Fibroblast of skin of back (primary cell): ENCODE results near the gene MSH5.

Experiments
- DNase-seq: peaks from one replicate; pipeline ENCODE4 v3.0.0-alpha.2; 2013

MSH5 gene

DNA sequence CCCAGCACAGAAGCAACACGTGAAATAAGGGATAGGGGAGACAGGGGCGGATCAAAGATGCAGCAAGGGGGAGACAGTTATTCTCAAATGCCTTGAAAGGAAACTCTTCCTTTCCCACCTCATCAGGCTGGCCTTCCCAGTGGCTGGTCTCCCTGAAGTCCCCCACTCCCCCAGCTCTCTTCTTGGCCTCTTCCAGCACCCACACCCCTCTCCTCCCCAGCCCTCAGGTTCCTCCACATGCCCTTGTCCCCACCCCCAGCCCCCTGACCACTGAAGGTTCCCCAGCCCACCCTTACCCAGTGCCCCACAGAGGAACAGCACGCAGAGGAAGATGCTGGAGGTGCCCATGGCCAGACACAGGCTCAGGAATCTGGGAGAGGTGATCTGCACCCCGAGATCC, 26.3 kb upstream of the MSH5 start:
- DNase-seq = no peak

DNA sequence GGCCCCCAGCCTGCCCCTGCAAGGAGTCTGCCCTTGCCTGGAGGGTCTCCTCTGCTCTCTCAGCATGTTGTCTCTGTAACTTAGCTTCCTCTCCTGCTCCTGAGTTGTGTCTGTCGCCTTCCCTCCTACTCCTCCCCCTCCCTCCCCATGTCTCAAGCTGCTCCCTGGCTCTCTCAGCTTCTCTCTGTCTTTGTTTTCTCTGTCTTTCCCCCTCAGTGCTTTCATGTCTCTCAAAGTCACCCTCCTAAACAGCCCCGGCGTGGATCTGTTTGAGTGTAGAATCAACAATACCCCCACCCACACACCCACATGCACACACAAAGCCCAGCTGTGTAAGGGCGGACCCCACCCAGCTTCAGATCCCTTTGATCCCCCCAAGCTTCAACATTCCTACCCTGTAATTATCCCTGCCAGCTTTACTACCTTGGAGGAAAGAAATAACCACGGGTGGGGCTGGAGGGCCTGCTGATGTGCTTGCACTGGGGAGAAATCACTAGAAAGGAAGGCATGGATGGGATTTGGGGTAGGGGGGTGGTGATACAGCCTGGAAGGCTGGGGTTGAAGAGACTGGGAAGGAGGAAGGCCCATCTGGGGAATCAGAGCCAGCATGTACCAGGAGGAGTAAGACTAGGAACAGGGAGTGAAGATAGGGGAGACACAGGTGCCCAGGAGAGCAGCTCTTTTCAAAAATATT, 25.7 kb upstream of the MSH5 start:
- DNase-seq = no peak

DNA sequence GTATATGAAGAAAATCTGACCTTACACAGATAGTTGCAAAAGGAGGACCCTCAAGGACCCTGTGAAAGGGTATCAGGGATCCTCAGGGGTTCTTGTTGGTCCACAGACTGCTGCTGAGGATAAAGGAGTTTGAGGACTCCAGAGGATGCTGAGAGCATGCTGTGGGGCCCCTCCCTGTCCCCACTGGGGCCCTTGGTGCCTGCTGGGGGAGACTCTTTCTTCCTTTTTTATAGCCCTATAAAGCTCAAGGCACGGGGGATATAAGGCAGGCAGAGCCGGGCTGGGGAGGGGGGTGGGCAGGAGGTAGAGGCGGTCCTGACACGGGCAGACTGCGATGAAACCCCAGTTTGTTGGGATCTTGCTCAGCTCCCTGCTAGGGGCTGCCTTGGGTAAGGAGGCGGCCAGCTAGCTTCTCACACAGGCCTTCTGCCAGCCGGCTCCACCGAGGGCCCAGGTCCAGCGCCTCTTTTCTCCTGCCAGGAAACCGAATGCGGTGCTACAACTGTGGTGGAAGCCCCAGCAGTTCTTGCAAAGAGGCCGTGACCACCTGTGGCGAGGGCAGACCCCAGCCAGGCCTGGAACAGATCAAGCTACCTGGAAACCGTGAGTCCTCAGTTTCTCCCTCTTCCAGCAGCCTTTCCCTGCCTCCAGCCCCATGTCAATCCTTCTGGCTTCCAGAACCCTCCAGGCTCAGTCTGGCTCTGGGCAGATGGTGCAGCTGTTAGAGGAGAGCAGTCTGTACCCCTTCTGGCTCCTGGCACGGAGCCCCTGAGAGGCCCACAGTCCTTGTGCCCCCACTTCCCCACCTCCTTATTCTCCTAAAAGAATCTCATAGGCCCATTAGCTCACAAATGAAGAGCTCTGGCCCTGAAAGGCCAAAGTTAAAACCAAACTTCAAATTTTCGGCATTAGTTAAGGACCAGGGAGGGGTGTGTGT, 24.5 kb upstream of the MSH5 start, which contains the start of gene LY6G6D:
Gene LY6G6D, plus strand, starts transcription at position 327 of the 937 bp plus-strand sequence. Its CDS starts 8 bp downstream, at position 335.
- no peak for DNase-seq

DNA sequence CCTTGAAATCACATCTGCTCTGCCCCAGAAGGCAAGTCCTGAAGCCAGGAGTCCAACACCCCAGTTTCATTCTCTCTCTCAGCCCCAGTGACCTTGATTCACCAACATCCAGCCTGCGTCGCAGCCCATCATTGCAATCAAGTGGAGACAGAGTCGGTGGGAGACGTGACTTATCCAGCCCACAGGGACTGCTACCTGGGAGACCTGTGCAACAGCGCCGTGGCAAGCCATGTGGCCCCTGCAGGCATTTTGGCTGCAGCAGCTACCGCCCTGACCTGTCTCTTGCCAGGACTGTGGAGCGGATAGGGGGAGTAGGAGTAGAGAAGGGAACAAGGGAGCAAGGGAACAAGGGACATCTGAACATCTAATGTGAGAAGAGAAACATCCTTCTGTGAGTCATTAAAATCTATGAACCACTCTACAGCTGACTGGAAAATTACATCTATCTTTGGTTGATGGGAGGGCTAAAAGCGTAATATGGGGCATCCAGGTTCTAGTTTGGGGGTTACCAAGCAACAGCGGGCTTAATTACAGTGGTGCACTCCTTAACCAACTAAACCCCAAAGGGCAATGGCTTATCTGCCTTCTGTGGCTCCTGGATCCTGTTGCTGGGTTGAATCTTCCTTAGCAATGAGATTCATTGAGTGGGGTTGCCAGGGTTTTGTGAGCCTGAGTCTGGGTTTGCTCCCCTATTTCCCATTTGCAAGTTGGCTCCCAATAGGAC, 22.1 kb upstream of the MSH5 start:
- DNase-seq = no peak

DNA sequence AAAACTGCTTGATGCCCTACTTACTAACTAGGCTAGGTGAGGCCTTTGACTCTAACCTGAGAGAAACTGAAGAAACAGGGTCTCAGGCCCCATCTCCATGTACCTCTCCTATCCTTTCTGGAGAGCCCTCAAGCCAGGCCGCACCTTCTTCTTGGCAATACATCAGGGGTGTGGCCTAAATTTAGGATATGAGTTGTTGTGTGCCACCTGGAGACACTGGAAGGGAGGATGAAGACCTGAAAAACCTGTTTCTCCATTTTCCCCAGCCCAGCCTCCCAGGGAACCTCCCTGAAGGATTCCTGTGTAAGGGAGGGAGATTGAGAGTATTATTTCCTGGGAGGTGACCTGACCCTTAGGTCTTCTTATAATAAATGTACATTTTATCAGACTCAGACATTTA, 21.5 kb upstream of the MSH5 start:
- DNase-seq = no peak

DNA sequence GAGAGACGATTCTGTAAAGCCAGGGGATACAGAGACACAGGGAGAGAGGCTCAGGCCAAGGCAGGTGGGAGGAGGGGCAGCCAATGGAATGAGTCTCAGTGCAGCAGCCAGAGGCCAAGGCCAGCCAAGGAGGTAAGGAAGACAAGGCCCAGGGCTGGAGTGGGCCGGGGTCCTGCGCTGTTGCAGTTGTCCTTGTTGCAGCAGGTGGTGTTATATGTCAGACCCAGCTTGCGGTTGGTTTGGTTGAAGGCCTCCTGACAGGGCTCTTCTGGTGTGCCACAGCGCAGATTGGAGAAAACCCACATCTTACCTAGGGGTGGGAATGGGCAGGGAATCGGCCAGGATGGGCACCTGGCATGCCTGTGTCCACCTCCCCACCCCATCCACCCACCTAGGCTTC, 20.8 kb upstream of the MSH5 start:
- DNase-seq = no peak

DNA sequence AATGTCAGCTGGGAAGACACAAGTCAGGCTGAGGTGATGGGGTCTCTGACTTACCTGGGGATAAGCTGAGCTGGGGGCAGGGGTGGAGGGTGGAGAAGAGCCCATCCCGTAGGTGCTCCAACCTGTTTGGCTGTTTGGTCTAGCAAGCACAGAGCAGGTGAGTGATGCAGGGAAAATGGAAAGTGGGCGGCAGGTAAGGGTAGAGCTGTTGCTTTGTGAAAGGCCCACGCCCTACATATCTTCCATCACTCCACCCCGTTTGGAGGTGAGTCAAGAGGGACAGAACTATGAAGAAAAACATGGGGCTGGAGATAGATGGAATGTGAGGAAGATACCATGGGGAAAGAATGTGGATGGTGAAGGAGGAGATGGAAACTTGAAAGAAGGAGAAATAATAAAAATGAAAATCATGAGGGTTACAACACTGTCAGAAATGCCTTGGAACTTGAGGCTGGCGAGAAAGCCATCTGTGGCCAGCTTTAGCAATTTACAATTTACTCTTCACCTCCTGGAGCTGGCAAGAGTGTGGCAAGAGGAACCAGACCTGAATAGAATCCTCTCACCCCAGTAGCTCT, 19.5 kb upstream of the MSH5 start:
- no peak for DNase-seq

DNA sequence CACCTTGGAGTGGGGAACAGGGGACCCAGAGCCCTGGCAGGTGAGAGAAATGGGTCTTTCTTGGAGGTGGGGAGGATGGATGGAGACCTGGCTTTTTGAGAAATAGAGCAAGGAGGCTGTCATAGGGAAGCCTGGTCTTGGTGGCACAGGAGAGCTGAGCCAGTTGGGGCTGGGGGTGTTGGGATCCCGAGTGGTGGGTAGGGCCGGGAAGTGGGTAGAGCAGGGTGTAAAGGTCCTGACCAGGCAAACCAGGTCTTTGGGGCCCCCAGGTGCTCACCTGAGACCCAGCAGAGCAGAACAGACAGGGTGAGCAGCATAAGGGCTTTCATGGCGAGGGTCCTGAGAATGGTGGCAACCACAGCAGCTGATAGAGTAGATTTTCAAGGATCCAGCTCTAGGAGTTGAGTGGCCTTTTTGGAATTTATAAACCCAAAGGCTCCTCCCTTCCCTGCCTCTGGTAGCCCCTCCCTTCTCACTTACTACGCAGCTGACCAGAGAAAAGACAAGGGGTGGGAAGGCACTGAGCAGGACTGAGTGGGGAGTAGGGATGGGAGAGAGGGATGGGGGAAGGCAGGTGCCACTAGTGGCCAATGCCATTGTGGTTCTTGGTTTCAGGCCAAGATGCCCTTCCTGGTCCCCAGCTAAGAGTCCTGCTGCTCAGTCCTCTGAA, 18.3 kb upstream of the MSH5 start, which contains the start of gene LY6G6C:
Gene LY6G6C, minus strand, starts transcription at position 396 of the 670 bp plus-strand sequence. Its CDS starts 67 bp downstream, at position 329.
- no peak for DNase-seq

DNA sequence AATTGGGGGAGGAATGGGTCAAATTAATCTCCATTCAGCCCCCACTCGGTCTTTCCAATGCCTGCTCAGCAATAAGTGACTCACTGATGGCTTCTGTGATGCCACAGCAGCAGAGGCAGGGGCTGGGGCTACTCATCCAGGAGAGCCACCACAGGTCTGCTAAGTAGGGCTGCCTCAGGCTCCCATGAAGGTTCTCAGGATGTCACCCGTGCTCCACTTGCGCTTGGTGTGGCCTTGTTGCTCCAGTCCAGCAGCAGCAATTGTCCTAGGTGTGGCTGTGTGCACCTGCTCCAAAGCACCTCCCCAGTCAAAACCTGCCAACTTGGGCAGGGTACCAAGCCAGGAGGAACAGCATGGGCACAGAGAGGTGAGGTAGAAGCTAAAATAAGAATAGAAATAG, 17.6 kb upstream of the MSH5 start:
- no peak for DNase-seq

DNA sequence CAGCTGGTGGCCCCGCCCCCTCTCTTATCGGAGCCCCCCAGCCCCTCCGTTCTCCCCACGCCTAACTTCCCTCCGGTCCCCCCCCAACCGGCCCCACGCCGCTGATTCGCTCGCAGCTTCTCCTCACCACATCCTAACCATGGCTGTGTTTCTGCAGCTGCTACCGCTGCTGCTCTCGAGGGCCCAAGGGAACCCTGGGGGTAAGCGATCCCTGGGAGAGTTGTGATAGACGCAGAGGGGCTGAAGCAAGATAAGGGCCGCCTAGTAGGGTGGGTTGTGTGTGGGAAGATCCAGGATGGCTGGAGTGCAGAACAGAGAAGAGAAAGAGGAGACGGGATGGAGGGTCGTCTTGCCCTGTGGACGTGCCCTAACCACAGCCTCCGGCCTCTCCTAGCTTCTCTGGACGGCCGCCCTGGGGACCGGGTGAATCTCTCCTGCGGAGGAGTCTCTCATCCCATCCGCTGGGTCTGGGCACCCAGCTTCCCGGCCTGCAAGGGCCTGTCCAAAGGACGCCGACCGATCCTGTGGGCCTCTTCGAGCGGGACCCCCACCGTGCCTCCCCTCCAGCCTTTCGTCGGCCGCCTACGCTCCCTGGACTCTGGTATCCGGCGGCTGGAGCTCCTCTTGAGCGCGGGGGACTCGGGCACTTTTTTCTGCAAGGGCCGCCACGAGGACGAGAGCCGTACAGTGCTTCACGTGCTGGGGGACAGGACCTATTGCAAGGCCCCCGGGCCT, 16.4 kb upstream of the MSH5 start, which contains the start of gene MPIG6B:
Gene MPIG6B, plus strand, starts transcription at position 129 of the 735 bp plus-strand sequence. Its CDS starts 11 bp downstream, at position 140.
- no peak for DNase-seq

DNA sequence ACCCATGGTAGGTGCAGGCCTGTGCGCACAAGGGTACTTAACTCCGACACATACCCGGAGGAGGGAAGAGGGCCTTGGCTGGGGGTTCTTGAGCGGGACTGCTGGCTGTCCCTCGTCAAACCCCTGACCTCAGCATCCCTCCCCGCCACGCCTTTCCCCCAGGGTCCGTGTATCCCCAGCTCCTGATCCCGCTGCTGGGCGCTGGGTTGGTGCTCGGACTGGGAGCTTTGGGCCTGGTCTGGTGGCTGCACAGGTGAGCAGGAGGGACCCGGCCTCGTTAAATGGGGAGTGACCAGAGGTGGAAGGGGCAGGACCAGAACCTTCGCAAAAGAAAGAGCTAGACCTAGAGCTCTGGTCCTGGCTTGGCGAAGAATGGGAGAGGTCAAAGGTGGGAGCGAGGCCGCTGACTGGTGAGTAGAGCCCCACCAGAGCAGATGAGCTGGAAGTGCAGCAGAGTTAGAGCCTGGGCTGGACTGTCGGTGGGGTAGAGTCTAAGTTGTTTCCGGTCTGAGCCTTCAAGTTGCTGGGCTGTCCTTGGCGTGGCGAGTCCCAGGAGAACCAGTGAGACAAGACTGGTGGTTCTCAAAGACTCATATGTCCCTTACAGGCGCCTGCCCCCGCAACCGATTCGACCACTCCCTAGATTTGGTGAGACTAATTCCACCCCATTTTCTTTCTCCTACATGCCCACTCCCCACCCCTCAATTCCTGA, 15.7 kb upstream of the MSH5 start:
- DNase-seq = no peak

DNA sequence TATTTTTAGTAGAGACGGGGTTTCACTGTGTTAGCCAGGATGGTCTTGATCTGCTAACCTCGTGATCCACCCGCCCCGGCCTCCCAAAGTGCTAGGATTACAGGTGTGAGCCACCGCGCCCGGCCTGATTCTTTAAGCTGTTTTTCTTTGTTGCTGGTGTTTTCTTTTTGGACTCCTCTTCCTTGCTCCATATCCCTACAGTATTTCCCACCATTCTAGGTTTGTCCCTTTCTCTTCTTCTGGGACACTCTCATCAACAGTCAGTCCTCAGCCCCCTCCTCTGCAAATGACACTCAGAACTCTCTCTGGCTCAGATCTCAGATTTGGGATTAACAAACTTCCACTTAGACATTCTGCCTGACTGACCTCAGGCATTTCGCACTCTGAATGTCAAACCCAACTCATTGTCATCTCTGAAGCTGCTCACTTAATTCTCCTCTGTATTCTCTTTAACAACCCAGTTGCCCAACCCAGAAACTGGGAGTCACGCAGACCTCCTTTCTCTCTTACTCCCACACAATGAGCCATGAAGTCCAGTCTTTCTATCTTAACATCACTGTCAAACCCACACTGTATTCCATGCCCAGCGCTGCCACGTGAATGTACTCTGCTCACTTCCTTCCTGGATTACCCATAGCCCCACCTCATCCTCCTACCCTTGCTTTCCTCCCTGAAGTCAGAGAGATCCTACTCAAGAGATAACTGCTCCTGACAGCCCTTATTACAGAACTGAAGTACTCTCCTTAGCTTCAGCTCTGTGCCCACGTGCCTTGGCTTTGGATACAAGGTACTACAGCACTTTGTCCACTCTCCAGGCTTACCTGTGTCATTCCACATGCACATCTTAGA, 14.1 kb upstream of the MSH5 start:
- DNase-seq = no peak

DNA sequence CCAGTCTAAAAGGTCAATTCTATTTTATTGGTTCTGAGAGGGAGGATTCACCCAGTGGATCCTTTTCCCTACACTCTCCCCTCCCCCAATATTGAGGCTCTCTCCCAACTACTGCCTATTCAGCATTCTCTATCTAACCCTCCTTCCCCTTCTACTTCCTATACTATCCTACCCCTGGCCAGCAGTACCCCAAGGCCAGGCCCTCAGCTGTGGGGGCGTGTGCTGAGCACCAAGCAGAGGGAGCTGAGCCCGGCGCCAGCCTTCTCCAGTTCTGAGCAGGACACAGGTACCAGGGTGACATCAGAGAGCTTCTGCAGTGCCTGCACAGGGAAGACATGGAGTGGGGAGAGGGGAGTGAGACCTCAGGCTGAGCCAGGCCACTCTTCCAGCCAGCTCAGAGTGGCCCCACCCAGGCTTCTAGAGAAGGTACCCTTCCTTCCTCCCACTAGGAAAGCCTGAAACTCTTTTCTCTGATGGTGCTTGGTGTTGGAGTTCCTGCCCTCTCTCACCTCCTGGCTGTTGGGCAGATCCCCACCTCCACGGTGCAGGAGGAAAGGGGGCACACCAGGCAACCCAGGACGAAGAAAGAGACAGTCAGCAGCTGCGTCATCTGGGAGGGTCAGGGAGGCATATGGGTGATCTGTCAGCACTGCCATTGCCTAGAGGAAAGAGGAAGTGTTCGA, 12.6 kb upstream of the MSH5 start:
- DNase-seq = no peak

DNA sequence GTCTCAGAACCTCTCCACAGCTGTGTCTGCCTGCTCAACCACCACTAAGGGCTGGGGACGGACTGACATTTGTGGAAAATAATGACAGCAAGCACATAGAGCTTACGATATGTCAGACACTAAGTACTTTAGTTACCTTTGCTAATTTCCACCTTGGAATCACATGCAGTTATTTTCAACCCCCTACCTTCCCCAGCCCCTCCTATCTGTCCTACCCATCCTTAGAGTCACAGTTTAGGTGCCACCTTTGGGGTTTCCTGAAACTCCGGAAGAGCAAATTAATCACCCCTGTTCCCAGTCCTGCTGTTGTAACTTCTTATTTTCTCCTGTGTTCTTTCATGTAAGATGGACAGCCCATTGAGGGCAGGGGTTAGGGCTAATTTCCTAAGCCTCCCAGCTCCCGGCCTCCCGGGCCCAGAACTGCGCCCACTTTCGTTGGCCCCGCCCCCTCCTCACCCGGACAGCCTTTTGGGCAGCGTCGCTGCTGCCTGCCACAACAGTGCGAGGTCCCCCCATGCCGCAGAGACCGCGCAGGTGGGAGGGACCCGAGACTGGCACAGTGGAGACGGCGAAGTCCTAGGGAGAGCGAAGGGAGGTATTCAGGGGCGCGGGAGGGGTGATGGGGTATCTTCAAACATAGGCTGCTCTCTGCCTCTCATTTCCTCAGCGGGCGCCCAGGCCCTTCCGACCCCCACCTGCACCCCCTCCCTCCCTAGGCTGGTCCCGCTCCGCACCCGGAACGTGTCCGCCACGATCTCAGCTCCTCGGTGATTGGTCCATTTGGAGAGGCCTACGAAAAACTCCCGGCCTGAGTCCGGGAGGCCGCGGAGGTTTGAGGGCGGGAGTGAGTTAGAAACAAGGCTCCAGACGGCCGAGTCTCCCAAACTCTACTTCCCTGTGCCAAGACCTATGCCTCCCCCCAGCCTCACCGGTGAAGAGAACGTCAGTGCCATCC, 11.8 kb upstream of the MSH5 start:
- no peak for DNase-seq

DNA sequence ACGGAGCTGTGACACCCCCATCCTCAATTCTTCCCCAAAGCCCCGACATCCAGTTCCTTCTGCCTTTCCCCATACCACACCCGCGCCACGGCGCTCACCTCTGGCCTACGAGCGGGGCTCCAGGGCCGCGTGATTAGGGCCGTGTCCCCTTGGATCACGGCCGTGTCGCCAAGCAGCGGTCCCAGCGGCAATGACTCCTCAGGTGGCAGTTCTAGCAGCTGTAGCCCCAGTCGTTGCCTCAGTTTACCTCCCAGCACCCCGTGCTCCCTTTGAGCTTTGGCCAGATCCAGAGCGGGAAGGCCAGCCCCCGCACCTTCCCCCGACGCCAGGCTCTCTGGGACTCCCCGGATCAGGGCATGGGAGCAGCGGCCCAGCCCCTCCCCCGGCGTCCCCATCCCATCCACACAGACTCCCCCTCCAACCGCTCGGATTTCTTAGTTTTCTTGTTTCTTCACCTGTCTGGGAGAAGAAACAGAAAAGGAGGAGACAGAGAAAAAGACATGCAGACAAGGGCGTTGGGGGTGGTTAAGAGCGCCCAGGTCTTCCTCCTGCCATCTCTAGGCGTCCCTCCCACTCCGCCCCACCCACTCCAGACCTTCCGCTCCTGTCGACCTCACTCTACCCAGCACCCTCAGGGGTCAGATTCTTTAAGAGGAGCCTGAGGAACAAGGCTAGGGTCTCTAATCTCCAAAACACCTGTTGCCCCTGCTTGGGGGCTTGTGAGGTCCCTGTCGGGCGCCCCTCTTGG, 10.9 kb upstream of the MSH5 start, which contains the start of gene DDAH2:
Gene DDAH2, minus strand, starts transcription at position 533 of the 748 bp plus-strand sequence. Its CDS starts 138 bp downstream, at position 395.
- no peak for DNase-seq

DNA sequence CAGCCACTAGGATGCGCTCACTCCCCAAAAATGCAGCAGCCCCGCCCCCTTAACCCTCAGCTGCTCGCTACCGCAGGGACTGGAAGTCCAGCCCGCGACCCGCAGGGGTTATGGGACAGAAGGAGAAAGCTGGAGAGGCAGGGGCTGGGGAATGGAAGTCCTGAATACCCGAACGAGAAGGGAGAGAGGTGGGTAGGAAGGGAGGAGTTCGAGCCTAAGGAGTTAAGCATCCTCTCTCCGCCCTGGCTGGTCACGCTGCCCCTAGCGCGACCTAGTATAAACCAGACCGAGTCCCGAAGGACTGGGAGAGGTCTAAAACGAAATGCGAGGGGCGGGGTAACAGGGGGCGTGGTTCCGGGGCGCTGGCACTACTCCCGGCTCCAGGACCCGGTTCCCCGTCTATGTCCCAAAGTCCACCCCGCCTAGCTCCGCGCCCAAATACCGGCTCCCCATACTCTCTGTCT, 10.3 kb upstream of the MSH5 start:
- DNase-seq = peak; percentile 89
